ENCODE data around the gene ZDHHC8.

- peak; percentile 26 for TF ChIP-seq CTCF (IDR thresholded peaks at IDR 0.05; ENCODE audit: borderline replicate concordance, extremely low read depth, low read length, poor library complexity, severe bottlenecking)
- TF ChIP-seq EZH2 (IDR thresholded peaks at IDR 0.05; ENCODE audit: borderline replicate concordance, low read depth, low read length, severe bottlenecking), result no peak
Observed at GRCh38 chr22:20116951-20117632, 14.5 kb upstream of the ZDHHC8 start, which contains the start of gene TRMT2A.
